Hepatocyte (in vitro differentiated cells): Measurements from ENCODE around the gene TSHZ1. TPM values are rescaled to one million over a fixed set of nuclear protein-coding genes. Genes with fewer than 3 reads are reported as not detected.

Experiments used
- DNase-seq: peaks from one replicate; pipeline ENCODE4 v3.0.0-alpha.2; 2016; ENCODE audit warnings: low spot score
- H2AFZ ChIP-seq: fragments of 200-600 bp; sonication (generic); 2 replicates; pipeline ENCODE4 v1.6.0; 2016; ENCODE audit warnings: antibody characterized with exemption, mild to moderate bottlenecking
- H3K27ac ChIP-seq: fragments of 200-600 bp; sonication (generic); 2 replicates; pipeline ENCODE4 v1.5.1; 2016; ENCODE audit warnings: mild to moderate bottlenecking
- H3K27me3 ChIP-seq: fragments of 200-600 bp; sonication (generic); 2 replicates; pipeline ENCODE4 v1.6.1; 2016
- H3K36me3 ChIP-seq: fragments of 200-600 bp; sonication (generic); replicated peaks from 2 replicates; pipeline ENCODE4 v1.5.1; 2016; ENCODE audit warnings: low read depth; ENCODE audit not compliant: insufficient read depth
- H3K4me1 ChIP-seq: fragments of 200-600 bp; sonication (generic); 2 replicates; pipeline ENCODE4 v1.5.1; 2016; ENCODE audit warnings: mild to moderate bottlenecking, moderate library complexity; ENCODE audit not compliant: insufficient read depth
- H3K4me2 ChIP-seq: fragments of 200-600 bp; sonication (generic); 2 replicates; pipeline ENCODE4 v1.6.0; 2016
- H3K4me3 ChIP-seq: fragments of 200-600 bp; sonication (generic); 2 replicates; pipeline ENCODE4 v1.5.1; 2016; ENCODE audit warnings: mild to moderate bottlenecking
- H3K79me2 ChIP-seq: fragments of 200-600 bp; sonication (generic); 2 replicates; pipeline ENCODE4 v1.6.0; 2017; ENCODE audit warnings: mild to moderate bottlenecking
- H3K9me2 ChIP-seq: fragments of 200-600 bp; sonication (generic); replicated peaks from 2 replicates; pipeline ENCODE4 v1.6.0; 2017; ENCODE audit warnings: mild to moderate bottlenecking; ENCODE audit not compliant: insufficient read depth
- H3K9me3 ChIP-seq: fragments of 200-600 bp; sonication (generic); 2 replicates; pipeline ENCODE4 v1.5.1; 2016; ENCODE audit warnings: low read depth, mild to moderate bottlenecking
- H4K20me1 ChIP-seq: fragments of 200-600 bp; sonication (generic); 2 replicates; pipeline ENCODE4 v1.6.0; 2016; ENCODE audit warnings: mild to moderate bottlenecking; ENCODE audit not compliant: insufficient read depth, poor library complexity, severe bottlenecking
- CTCF ChIP-seq: fragments of 200-600 bp; sonication (generic); IDR thresholded peaks from 2 replicates; pipeline ENCODE4 v1.5.1; 2016; ENCODE audit warnings: antibody characterized with exemption, mild to moderate bottlenecking; ENCODE audit not compliant: poor library complexity
- EZH2 ChIP-seq: fragments of 200-600 bp; sonication (generic); IDR thresholded peaks from 2 replicates; pipeline ENCODE4 v1.6.1; 2016; ENCODE audit warnings: antibody characterized with exemption, mild to moderate bottlenecking, borderline replicate concordance
- EZH2phosphoT487 ChIP-seq: fragments of 200-600 bp; sonication (generic); IDR thresholded peaks from one replicate; pipeline ENCODE4 v1.6.1; 2018; ENCODE audit warnings: antibody characterized with exemption, mild to moderate bottlenecking, low read depth, moderate library complexity; ENCODE audit not compliant: unreplicated experiment, severe bottlenecking
- WGBS: methylation state at CpG from one replicate; pipeline ENCODE4 v1.1.6; 2016; ENCODE audit warnings: low lambda C conversion rate; ENCODE audit errors: missing lambda C conversion rate; 5-methylcytosine and 5-hydroxymethylcytosine counted together
- polyA plus RNA-seq: library from polyadenylated mRNA; unstranded; fragments of >200 nt; fragmentation: Nextera tagmentation; extraction: Ambion mirVana; gene quantifications from 2 replicates; pipeline ENCODE4 v1.2.1, GENCODE V29; 2016
- total RNA-seq: library from RNA; depleted of rRNA; stranded (reverse); fragments of >200 nt; gene quantifications from 2 replicates; pipeline ENCODE4 v1.2.3, GENCODE V29; 2014

The TSHZ1 gene
- total and polyA plus RNA-seq, 2 experiments from 2014 or later = 8.5 to 13.1 TPM

- peak; percentile 64 for DNase-seq
- Histone ChIP-seq H3K9me2 (no peaks in the 10 kb centered on the region), H3K27me3 (no peaks in the 10 kb centered on the region), H3K4me2 (peak overlapping the region; percentile 84), H3K36me3 (no peaks in the 10 kb centered on the region), H3K4me3 (peak overlapping the region; percentile 87), H3K9me3 (no peaks in the 10 kb centered on the region), H2AFZ (peak overlapping the region; percentile 5), H4K20me1 (peaks cover 4% of the 10 kb centered on the region), H3K79me2 (peaks cover 72% of the 10 kb centered on the region), H3K4me1 (peaks cover 42% of the 10 kb centered on the region), H3K27ac (peak overlapping the region; percentile 58)
- 4% methylated on average over 20 of the region's 38 CpGs for WGBS
- TF ChIP-seq CTCF (no peak), EZH2 (no peak), EZH2phosphoT487 (no peak)
These were observed 1.6 kb downstream of the TSHZ1 start for GRCh38 chr18:75211953-75212750.

DNA sequence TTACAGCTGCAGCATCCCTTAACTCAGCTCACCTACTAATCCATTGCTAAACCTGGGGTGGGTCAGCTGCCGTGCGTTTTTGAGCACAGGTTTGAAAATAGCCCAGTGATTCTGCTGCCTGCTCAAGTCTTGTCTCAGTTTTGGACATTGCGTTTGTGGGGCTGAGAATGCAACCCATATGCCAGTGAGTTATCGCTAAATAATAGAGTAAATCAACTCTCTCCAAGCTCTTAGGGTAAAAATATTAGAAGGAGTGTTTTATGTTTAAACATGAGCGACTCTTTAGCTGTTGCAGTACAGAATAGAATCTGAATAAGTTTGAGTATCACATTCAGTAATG, 2.1 kb downstream of the TSHZ1 start:
- H3K27me3 ChIP-seq = no peaks in the 10 kb centered on the region
- H3K4me2 ChIP-seq = peak overlapping the region; percentile 84
- peaks cover 72% of the 10 kb centered on the region for H3K79me2 ChIP-seq
- DNase-seq = no peak
- WGBS = 42% methylated on average over 5 of the region's 5 CpGs
- H2AFZ ChIP-seq = no peak overlapping the region
- no peaks in the 10 kb centered on the region for H3K9me2 ChIP-seq
- peak overlapping the region; percentile 87 for H3K4me3 ChIP-seq
- TF ChIP-seq EZH2phosphoT487 = no peak
- H3K36me3 ChIP-seq = no peaks in the 10 kb centered on the region
- H3K27ac ChIP-seq = peak overlapping the region; percentile 58
- H3K9me3 ChIP-seq = no peaks in the 10 kb centered on the region
- peaks cover 47% of the 10 kb centered on the region for H3K4me1 ChIP-seq
- H4K20me1 ChIP-seq = no peaks in the 10 kb centered on the region

GRCh38 chr18:75213611-75214331, 3.2 kb downstream of the TSHZ1 start:
- Histone ChIP-seq H3K27ac (peak overlapping the region; percentile 86), H3K9me2 (no peaks in the 10 kb centered on the region), H3K4me2 (peak overlapping the region; percentile 84), H4K20me1 (no peaks in the 10 kb centered on the region), H3K36me3 (no peaks in the 10 kb centered on the region), H3K27me3 (no peaks in the 10 kb centered on the region), H3K9me3 (no peaks in the 10 kb centered on the region), H2AFZ (no peak overlapping the region), H3K79me2 (peaks cover 75% of the 10 kb centered on the region), H3K4me1 (peaks cover 57% of the 10 kb centered on the region), H3K4me3 (no peak overlapping the region)
- TF ChIP-seq EZH2 (no peak), EZH2phosphoT487 (no peak), CTCF (no peak)
- WGBS = 46% methylated on average over 5 of the region's 5 CpGs
- no peak for DNase-seq

DNA sequence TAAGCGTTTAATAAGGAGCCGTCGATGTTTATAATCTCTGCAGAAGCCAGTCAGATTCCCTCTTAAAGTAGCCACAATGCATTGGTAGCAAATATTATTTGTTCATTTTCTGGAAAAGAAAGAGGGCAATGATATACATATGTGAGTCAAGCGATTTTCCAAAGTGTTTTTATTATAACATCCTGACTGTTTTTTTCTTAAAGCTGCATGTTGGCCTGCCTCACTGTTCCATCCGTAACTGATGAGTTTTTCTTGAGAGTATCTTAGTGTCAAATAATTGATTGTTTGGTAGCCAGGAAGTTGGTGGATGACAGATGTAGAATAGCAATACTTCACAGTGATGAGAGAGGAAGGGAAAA, 3.7 kb downstream of the TSHZ1 start:
- no peak for DNase-seq
- H3K4me3 ChIP-seq = no peak overlapping the region
- no peaks in the 10 kb centered on the region for H3K9me2 ChIP-seq
- peaks cover 80% of the 10 kb centered on the region for H3K79me2 ChIP-seq
- TF ChIP-seq EZH2 (no peak), CTCF (no peak), EZH2phosphoT487 (no peak)
- no peak overlapping the region for H2AFZ ChIP-seq
- peak overlapping the region; percentile 86 for H3K27ac ChIP-seq
- no peaks in the 10 kb centered on the region for H3K36me3 ChIP-seq
- no peaks in the 10 kb centered on the region for H4K20me1 ChIP-seq
- no peaks in the 10 kb centered on the region for H3K9me3 ChIP-seq
- H3K4me1 ChIP-seq = peaks cover 62% of the 10 kb centered on the region
- H3K27me3 ChIP-seq = no peaks in the 10 kb centered on the region
- WGBS = 56% methylated on average over 5 of the region's 5 CpGs
- H3K4me2 ChIP-seq = peak overlapping the region; percentile 84
